Breast epithelium (tissue), 4 donors: ENCODE data around the gene CCDC184. TPM values are rescaled to one million over a fixed set of nuclear protein-coding genes. Genes with fewer than 3 reads are reported as not detected.

Source experiments
- DNase-seq, 2 donors: peaks; one replicate each; pipeline ENCODE4 v3.0.0-alpha.2; 2019; ENCODE audit warnings: low spot score in 2 of 2
- H3K27ac ChIP-seq, 2 donors: fragments of 200-600 bp; sonication (generic) in 1 of 2; one replicate each; pipeline ENCODE4 v1.5.1; 2016 to 2019; ENCODE audit warnings: mild to moderate bottlenecking in 1 of 2
- H3K27me3 ChIP-seq, 2 donors: fragments of 200-600 bp; sonication (generic) in 1 of 2; one replicate each; pipeline versions ENCODE4 v1.5.1 to v1.6.0; 2017 to 2019; ENCODE audit warnings: control low read depth in 1 of 2, mild to moderate bottlenecking in 1 of 2
- H3K36me3 ChIP-seq: fragments of 200-600 bp; one replicate; pipeline ENCODE4 v1.5.1; 2019
- H3K4me1 ChIP-seq, 2 donors: fragments of 200-600 bp; sonication (generic); one replicate each; pipeline ENCODE4 v1.5.1; 2016 to 2019; ENCODE audit warnings: control low read depth in 1 of 2
- H3K4me3 ChIP-seq, 3 donors: fragments of 200-600 bp; sonication (generic); 1 replicate in 2 of 3; 2 replicates in 1 of 3; pipeline ENCODE4 v1.5.1; 2016 to 2019; ENCODE audit warnings: mild to moderate bottlenecking in 3 of 3, moderate library complexity in 2 of 3
- H3K9me3 ChIP-seq, 2 donors: fragments of 200-600 bp; sonication (generic) in 1 of 2; one replicate each; pipeline ENCODE4 v1.5.1; 2016 to 2019; ENCODE audit warnings: control low read depth in 1 of 2
- CTCF ChIP-seq, 3 donors: fragments of 450-650 bp; IDR thresholded peaks; one replicate each; pipeline ENCODE4 v1.5.1; 2016 to 2017; ENCODE audit warnings: antibody characterized with exemption in 3 of 3, mild to moderate bottlenecking in 3 of 3, moderate library complexity in 3 of 3
- POLR2A ChIP-seq: fragments of 450-650 bp; IDR thresholded peaks from one replicate; pipeline ENCODE4 v1.6.1; 2016; ENCODE audit warnings: antibody characterized with exemption, mild to moderate bottlenecking, moderate library complexity
- POLR2AphosphoS5 ChIP-seq, 3 donors: sonication (generic); formaldehyde crosslinking; IDR thresholded peaks; one replicate each; pipeline ENCODE4 v1.6.1; 2017; ENCODE audit warnings: antibody characterized with exemption in 3 of 3
- intact Hi-C: fragments of 100-400 bp; cut with DNase I; formaldehyde crosslinking; loops from one replicate; pipeline ENCODE4 v1.15.1; 2023; ENCODE audit warnings: low total_unique reads
- total RNA-seq, 3 donors: library from RNA; depleted of rRNA; stranded (reverse); fragments of >200 nt; gene quantifications; one replicate each; pipeline ENCODE4 v1.1.0, GENCODE V29; 2016

Gene CCDC184
- total RNA-seq, 3 donors from 2014 or later = 0.44 to 2.0 (median 0.48) TPM

DNA sequence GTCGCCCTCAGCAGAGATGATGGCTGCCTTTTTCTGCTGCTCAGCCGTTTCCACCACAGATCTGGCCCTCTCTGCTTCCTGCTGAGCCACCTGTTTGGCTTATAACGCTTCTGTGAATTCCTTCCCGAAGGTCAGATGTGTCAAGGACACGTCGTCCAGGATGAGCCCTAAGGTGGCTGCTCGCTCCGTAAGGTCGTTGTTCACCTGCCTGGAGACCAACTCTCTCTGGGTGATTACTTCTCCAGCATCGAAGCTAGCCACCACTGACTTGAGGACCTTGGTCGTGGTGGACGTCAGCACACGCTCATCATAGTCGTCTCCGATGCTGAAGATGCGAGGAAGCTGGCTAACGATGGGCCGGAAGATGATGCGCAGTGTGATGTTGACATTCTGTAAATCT, 14.4 kb upstream of the CCDC184 start:
- H3K9me3 ChIP-seq = no peaks in the 10 kb centered on the region
- TF ChIP-seq POLR2A (no peak), CTCF (IDR thresholded peaks at IDR 0.05) (no peak), POLR2AphosphoS5 (IDR thresholded peaks at IDR 0.05) (no peak)
- no peaks in the 10 kb centered on the region for H3K27me3 ChIP-seq
- no peak overlapping the region for H3K27ac ChIP-seq
- no peaks in the 10 kb centered on the region for H3K4me1 ChIP-seq
- H3K36me3 ChIP-seq = no peaks in the 10 kb centered on the region
- DNase-seq = no peak
- intact Hi-C loops = loop anchor here (5.0 kb wide), 1 partner anchor 297 kb away; no protein-coding TSS in a partner anchor
- no peak overlapping the region for H3K4me3 ChIP-seq

DNA sequence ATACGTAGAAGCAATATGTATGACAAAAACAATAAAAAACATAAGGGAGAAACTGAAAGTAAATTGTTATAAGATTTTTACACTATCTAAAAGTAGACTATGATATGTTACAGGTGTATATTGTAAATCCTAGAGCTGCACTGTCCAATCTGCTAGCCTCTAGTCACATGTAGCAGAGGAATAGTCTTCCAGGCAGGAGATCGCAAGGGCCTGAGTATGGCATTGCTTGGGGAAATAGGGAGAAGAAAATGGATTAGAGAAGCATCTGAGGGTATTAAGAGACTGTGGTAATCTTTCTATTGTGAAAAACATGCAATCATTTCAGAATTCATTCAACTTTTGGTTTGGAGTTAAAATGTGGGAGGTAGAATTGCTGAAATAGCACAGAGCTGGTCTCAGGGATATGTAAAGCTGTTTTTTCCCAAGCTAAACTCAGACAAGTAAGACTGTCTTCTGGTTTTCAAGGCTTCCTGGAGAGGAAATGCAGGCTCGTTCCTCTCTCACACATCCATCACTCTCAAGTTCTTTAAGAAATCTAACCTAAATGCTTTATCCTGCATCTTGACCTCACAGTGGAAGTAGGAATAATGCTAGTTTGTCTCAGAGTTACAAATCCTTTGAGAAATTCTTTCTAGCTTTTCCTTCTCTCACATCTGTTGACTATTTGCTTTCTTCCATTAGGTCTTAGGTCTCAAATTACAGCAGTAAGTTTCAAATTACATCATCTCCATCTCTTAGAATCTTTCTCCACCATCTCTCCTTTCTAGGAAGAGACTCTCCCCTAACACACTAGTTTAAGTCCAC, 7.6 kb upstream of the CCDC184 start:
- no peak for TF ChIP-seq POLR2AphosphoS5 (IDR thresholded peaks at IDR 0.05)
- no peak for TF ChIP-seq CTCF (IDR thresholded peaks at IDR 0.05)
- no peak for TF ChIP-seq POLR2A
- Histone ChIP-seq H3K27ac (peak overlapping the region; percentile 23 to 40), H3K9me3 (no peaks in the 10 kb centered on the region), H3K4me3 (no peak overlapping the region), H3K27me3 (peaks cover 0 to 7% of the 10 kb centered on the region in 2 donors), H3K4me1 (no peaks in the 10 kb centered on the region), H3K36me3 (no peaks in the 10 kb centered on the region)
- no peak for DNase-seq
- intact Hi-C loops = no loop called here

- no peaks in the 10 kb centered on the region for H3K4me1 ChIP-seq
- no peaks in the 10 kb centered on the region for H3K36me3 ChIP-seq
- no peaks in the 10 kb centered on the region for H3K9me3 ChIP-seq
- H3K27me3 ChIP-seq = peaks cover 0 to 12% of the 10 kb centered on the region in 2 donors
- TF ChIP-seq POLR2A (no peak), POLR2AphosphoS5 (IDR thresholded peaks at IDR 0.05) (no peak), CTCF (IDR thresholded peaks at IDR 0.05) (no peak)
- DNase-seq = no peak
- H3K4me3 ChIP-seq = no peak overlapping the region
- peak overlapping the region in 1 of 2 donors; percentile 40 for H3K27ac ChIP-seq
- intact Hi-C loops = no loop called here
Measured at GRCh38 chr12:48176417-48176751, 7.1 kb upstream of the CCDC184 start.

GRCh38 chr12:48177982-48178381, 5.5 kb upstream of the CCDC184 start:
- peaks cover 0 to 19% of the 10 kb centered on the region in 2 donors for H3K27me3 ChIP-seq
- no peaks in the 10 kb centered on the region for H3K36me3 ChIP-seq

More at GRCh38 chr12:48177982-48178381, 5.5 kb upstream of the CCDC184 start:
- TF ChIP-seq CTCF (IDR thresholded peaks at IDR 0.05) (no peak), POLR2AphosphoS5 (IDR thresholded peaks at IDR 0.05) (no peak), POLR2A (no peak)
- no peak for DNase-seq
- Histone ChIP-seq H3K9me3 (no peaks in the 10 kb centered on the region), H3K4me3 (no peak overlapping the region), H3K27ac (no peak overlapping the region), H3K4me1 (no peaks in the 10 kb centered on the region)
- intact Hi-C loops = no loop called here
